NCI-H2227 treated with DMSO at 0.1 percent for 48 hours (cell line): Measurements from ENCODE around the gene IFT27.

Experiments
- DNase-seq: peaks from one replicate; lab custom pipeline; 2025; lab: John Stamatoyannopoulos, UW

The IFT27 gene

GRCh38 chr22:36724836-36725235, 51.1 kb downstream of the IFT27 start:
- DNase-seq = no peak

GRCh38 chr22:36722055-36722454, 53.9 kb downstream of the IFT27 start:
- no peak for DNase-seq

DNA sequence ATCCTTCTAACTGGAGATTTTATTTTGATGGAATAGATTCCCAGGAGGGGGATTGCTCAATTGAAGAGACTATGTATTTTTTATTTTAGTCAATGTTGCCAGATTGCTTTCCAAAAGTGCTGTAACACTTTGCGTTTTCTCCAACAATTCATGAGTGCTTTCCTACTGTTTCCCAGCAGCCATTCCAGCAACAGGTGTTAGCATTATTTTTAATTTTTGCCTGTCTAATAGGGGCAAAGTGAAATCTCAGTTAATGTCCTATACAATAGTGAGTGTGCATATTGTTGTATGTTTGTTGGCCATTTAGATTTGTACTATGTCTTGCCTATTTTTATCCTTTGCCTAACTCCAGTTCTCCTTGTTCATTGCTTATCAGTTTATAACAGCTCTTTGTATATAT, 60.3 kb downstream of the IFT27 start:
- no peak for DNase-seq

DNA sequence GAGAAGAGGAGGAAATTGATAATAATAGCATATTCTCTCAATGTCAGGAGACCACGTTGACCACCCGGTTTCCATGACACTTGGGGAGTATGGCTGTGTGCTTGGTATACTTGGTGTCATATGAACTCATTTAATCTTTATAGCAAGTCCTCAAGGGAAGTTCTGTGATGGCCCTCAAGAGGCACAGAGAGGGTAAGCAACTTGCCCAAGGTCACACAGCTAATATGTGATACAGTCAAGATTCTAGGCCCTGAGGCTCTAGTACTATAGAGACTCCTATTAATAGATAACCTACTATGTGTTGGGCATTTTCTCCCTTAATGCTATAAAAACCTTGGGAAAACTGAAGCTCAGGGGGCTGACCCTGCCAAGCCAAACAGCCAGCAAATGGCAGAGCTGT, 61.8 kb downstream of the IFT27 start:
- no peak for DNase-seq

DNA sequence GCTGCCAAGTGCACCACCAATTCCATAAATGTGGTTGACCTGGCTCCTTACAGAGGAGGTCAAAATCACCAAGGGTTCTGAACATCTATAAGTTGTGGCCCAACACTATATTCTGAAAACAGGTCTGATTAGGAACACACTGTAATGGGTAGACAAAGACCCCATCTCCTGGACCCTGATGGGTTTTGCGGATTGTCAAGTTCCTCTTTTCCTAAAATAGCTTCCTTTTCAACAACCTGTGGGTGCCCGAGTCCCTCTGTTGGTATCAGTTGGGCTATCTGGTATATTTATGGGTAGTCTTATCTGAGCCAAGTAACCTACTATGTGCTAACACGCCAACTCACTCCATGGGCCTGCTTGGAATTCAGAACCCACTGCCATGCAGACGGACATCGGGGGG, 62.5 kb downstream of the IFT27 start:
- DNase-seq = no peak
